Liver (tissue), 9 donors: ENCODE results near the gene FGF11. TPM values are rescaled to one million over a fixed set of nuclear protein-coding genes. Genes with fewer than 3 reads are reported as not detected.

Experiments
- DNase-seq: peaks from one replicate; pipeline ENCODE4 v3.0.0-alpha.2; 2017; ENCODE audit warnings: low spot score
- H3K27ac ChIP-seq, 2 donors: one replicate each; pipeline ENCODE4 v1.7.0; 2013; ENCODE audit warnings: inconsistent platforms in 2 of 2, low read length in 2 of 2, control low read depth in 1 of 2, low read depth in 1 of 2, mild to moderate bottlenecking in 1 of 2
- H3K27me3 ChIP-seq, 4 donors: one replicate each; pipeline versions ENCODE4 v1.6.1 to v1.7.0; 2013; ENCODE audit warnings: low read length in 3 of 4, inconsistent platforms in 1 of 4, mild to moderate bottlenecking in 1 of 4, moderate library complexity in 1 of 4; ENCODE audit not compliant: control insufficient read depth in 4 of 4, insufficient read depth in 4 of 4
- H3K36me3 ChIP-seq, 4 donors: one replicate each; pipeline versions ENCODE4 v1.6.1 to v1.7.0; 2013; ENCODE audit warnings: low read length in 3 of 4, mild to moderate bottlenecking in 3 of 4, low read depth in 1 of 4, moderate library complexity in 1 of 4; ENCODE audit not compliant: control insufficient read depth in 4 of 4, insufficient read depth in 3 of 4
- H3K4me1 ChIP-seq, 4 donors: one replicate each; pipeline versions ENCODE4 v1.6.1 to v1.7.0; 2013; ENCODE audit warnings: low read length in 3 of 4, mild to moderate bottlenecking in 3 of 4, moderate library complexity in 1 of 4; ENCODE audit not compliant: control insufficient read depth in 4 of 4, insufficient read depth in 4 of 4
- H3K4me3 ChIP-seq, 3 donors: one replicate each; pipeline versions ENCODE4 v1.6.1 to v1.7.0; 2013; ENCODE audit warnings: low read length in 3 of 3, control low read depth in 1 of 3, low read depth in 1 of 3, mild to moderate bottlenecking in 1 of 3
- H3K9ac ChIP-seq, 2 donors: one replicate each; pipeline ENCODE4 v1.7.0; 2013; ENCODE audit warnings: low read length in 2 of 2, mild to moderate bottlenecking in 2 of 2, moderate library complexity in 2 of 2, control low read depth in 1 of 2, low read depth in 1 of 2
- H3K9me3 ChIP-seq, 4 donors: one replicate each; pipeline versions ENCODE4 v1.6.1 to v1.7.0; 2013; ENCODE audit warnings: low read length in 3 of 4; ENCODE audit not compliant: control insufficient read depth in 4 of 4
- EGR1 ChIP-seq, 2 donors: IDR thresholded peaks; 2 replicates each; pipeline ENCODE4 v1.6.1; 2016 to 2018; ENCODE audit warnings: antibody characterized with exemption in 2 of 2, low read depth in 2 of 2
- FOXA1 ChIP-seq: IDR thresholded peaks from 2 replicates; pipeline ENCODE4 v1.6.1; 2016; ENCODE audit warnings: antibody characterized with exemption
- FOXA2 ChIP-seq: IDR thresholded peaks from 2 replicates; pipeline ENCODE4 v1.6.1; 2016; ENCODE audit warnings: antibody characterized with exemption
- GABPA ChIP-seq, 2 donors: IDR thresholded peaks in 1 of 2; conservative IDR thresholded peaks in 1 of 2; 2 replicates each; pipeline ENCODE4 v1.6.1; 2016; ENCODE audit warnings: antibody characterized with exemption in 2 of 2, mild to moderate bottlenecking in 1 of 2, moderate library complexity in 1 of 2
- HNF4A ChIP-seq, 2 donors: conservative IDR thresholded peaks; 2 replicates each; pipeline ENCODE4 v1.6.1; 2016; ENCODE audit warnings: antibody characterized with exemption in 2 of 2, mild to moderate bottlenecking in 2 of 2
- HNF4G ChIP-seq: IDR thresholded peaks from 2 replicates; pipeline ENCODE4 v1.6.1; 2016; ENCODE audit warnings: antibody characterized with exemption
- JUND ChIP-seq, 2 donors: IDR thresholded peaks; 2 replicates each; pipeline ENCODE4 v1.6.1; 2016; ENCODE audit warnings: antibody characterized with exemption in 2 of 2
- NR2F2 ChIP-seq: IDR thresholded peaks from 2 replicates; pipeline ENCODE4 v1.6.1; 2016; ENCODE audit warnings: antibody characterized with exemption
- RAD21 ChIP-seq, 2 donors: IDR thresholded peaks; 2 replicates each; pipeline ENCODE4 v1.6.1; 2016; ENCODE audit warnings: antibody characterized with exemption in 2 of 2, mild to moderate bottlenecking in 2 of 2
- RXRA ChIP-seq, 2 donors: IDR thresholded peaks; 2 replicates each; pipeline ENCODE4 v1.6.1; 2017 to 2018; ENCODE audit warnings: antibody characterized with exemption in 2 of 2, mild to moderate bottlenecking in 1 of 2
- SP1 ChIP-seq: IDR thresholded peaks from 2 replicates; pipeline ENCODE4 v1.6.1; 2018; ENCODE audit warnings: antibody characterized with exemption, mild to moderate bottlenecking
- TAF1 ChIP-seq: conservative IDR thresholded peaks from 2 replicates; pipeline ENCODE4 v1.6.1; 2016; ENCODE audit warnings: antibody characterized with exemption, mild to moderate bottlenecking
- YY1 ChIP-seq: IDR thresholded peaks from 2 replicates; pipeline ENCODE4 v1.6.1; 2016; ENCODE audit warnings: antibody characterized with exemption, mild to moderate bottlenecking
- WGBS: extraction: QIAGEN DNeasy Blood & Tissue Kit; methylation state at CpG from one replicate; pipeline ENCODE4 v1.1.7; 2013; 5-methylcytosine and 5-hydroxymethylcytosine counted together
- polyA plus RNA-seq, 2 donors: library from polyadenylated mRNA; stranded (reverse) in 1 of 2; unstranded in 1 of 2; fragments of 200-250 nt in 1 of 2; fragments of >200 nt in 1 of 2; fragmentation: Nextera tagmentation in 1 of 2; extraction: Ambion mirVana in 1 of 2; gene quantifications; one replicate each; pipeline versions ENCODE4 v1.2.1 to v1.2.3, GENCODE V29; 2013 to 2015
- total RNA-seq, 2 donors: library from RNA; depleted of rRNA; stranded (reverse); fragments of >200 nt; gene quantifications; one replicate each; pipeline ENCODE4 v1.2.3, GENCODE V29; 2014
- TF ChIP-seq, protein P1 (sequence below): fragments of 150-350 bp; IDR thresholded peaks from 2 replicates; pipeline ENCODE4 v1.5.1; 2017; ENCODE audit warnings: improper control_type of control experiment, low read depth, low read length; ENCODE audit not compliant: missing input control
- TF ChIP-seq, protein P2 (sequence below): IDR thresholded peaks from 2 replicates; pipeline ENCODE4 v1.6.1; 2016; ENCODE audit warnings: antibody characterized with exemption
- TF ChIP-seq, protein P3 (sequence below): IDR thresholded peaks from 2 replicates; pipeline ENCODE4 v1.6.1; 2016; ENCODE audit warnings: antibody characterized with exemption
- TF ChIP-seq, protein P4 (sequence below): IDR thresholded peaks from 2 replicates; pipeline ENCODE4 v1.6.1; 2016; ENCODE audit warnings: antibody characterized with exemption
- TF ChIP-seq, protein P5 (sequence below): IDR thresholded peaks from 2 replicates; pipeline ENCODE4 v1.6.1; 2016; ENCODE audit warnings: antibody characterized with exemption, mild to moderate bottlenecking
- donor health status: healthy.
- donor health status: healthy.
- donor health status: healthy.
- donor health status: healthy.
- donor health status: healthy.

FGF11 gene
- total and polyA plus RNA-seq, 4 donors: 0.17 to 0.25 (median 0.20) TPM

DNA sequence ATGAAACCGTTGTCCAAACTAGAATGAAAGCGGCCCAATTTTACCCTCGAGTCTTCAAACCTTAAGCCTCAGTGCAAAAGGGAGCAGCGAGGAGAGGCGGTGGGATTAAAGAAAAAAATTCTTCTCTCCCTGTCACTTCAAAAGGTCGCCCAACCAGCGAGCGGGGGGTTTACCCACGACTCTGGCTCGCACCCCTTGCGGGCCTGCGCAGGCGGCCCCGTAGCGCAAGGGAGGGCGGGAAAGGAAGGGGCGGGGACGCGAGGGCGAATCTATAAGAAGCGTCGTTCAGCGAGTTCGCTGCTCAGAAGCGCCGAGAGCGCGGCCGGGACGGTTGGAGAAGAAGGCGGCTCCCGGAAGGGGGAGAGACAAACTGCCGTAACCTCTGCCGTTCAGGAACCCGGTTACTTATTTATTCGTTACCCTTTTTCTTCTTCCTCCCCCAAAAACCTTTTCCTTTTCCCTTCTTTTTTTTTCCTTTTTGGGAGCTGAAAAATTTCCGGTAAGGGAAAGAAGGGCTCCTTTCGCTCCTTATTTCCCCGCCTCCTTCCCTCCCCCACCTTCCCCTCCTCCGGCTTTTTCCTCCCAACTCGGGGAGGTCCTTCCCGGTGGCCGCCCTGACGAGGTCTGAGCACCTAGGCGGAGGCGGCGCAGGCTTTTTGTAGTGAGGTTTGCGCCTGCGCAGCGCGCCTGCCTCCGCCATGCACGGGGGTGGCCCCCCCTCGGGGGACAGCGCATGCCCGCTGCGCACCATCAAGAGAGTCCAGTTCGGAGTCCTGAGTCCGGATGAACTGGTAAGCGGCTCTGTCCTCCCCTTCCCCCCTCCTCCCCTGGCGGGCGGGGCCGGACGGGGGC lies 45.0 kb downstream of the FGF11 start, which contains the start of gene POLR2A:
TSS of gene POLR2A (plus strand) at position 300 of the 852 bp plus-strand sequence.
- TF ChIP-seq TAF1 (peak; percentile 100), GABPA (IDR thresholded peaks at IDR 0.05 in 1 of 2, conservative IDR thresholded peaks at IDR 0.05 in 1 of 2) (peak in 1 of 2 donors; percentile 54), YY1 (peak; percentile 97), EGR1 (IDR thresholded peaks at IDR 0.05; ENCODE audit: low read depth in 2 of 2) (peak; percentile 20 to 81), FOXA1 (peak; percentile 90), JUND (IDR thresholded peaks at IDR 0.05) (peak; percentile 49 to 78), HNF4A (conservative IDR thresholded peaks at IDR 0.05) (peak; percentile 97 to 98), NR2F2 (peak; percentile 47), HNF4G (peak; percentile 93), FOXA2 (peak; percentile 52), SP1 (peak; percentile 90), RAD21 (IDR thresholded peaks at IDR 0.05) (no peak), RXRA (IDR thresholded peaks at IDR 0.05) (peak; percentile 57 to 64)
- TF ChIP-seq, protein P1, sequence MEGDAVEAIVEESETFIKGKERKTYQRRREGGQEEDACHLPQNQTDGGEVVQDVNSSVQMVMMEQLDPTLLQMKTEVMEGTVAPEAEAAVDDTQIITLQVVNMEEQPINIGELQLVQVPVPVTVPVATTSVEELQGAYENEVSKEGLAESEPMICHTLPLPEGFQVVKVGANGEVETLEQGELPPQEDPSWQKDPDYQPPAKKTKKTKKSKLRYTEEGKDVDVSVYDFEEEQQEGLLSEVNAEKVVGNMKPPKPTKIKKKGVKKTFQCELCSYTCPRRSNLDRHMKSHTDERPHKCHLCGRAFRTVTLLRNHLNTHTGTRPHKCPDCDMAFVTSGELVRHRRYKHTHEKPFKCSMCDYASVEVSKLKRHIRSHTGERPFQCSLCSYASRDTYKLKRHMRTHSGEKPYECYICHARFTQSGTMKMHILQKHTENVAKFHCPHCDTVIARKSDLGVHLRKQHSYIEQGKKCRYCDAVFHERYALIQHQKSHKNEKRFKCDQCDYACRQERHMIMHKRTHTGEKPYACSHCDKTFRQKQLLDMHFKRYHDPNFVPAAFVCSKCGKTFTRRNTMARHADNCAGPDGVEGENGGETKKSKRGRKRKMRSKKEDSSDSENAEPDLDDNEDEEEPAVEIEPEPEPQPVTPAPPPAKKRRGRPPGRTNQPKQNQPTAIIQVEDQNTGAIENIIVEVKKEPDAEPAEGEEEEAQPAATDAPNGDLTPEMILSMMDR: no peak
- TF ChIP-seq, protein P2, sequence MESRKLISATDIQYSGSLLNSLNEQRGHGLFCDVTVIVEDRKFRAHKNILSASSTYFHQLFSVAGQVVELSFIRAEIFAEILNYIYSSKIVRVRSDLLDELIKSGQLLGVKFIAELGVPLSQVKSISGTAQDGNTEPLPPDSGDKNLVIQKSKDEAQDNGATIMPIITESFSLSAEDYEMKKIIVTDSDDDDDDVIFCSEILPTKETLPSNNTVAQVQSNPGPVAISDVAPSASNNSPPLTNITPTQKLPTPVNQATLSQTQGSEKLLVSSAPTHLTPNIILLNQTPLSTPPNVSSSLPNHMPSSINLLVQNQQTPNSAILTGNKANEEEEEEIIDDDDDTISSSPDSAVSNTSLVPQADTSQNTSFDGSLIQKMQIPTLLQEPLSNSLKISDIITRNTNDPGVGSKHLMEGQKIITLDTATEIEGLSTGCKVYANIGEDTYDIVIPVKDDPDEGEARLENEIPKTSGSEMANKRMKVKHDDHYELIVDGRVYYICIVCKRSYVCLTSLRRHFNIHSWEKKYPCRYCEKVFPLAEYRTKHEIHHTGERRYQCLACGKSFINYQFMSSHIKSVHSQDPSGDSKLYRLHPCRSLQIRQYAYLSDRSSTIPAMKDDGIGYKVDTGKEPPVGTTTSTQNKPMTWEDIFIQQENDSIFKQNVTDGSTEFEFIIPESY: peak; percentile 84
- TF ChIP-seq, protein P3, sequence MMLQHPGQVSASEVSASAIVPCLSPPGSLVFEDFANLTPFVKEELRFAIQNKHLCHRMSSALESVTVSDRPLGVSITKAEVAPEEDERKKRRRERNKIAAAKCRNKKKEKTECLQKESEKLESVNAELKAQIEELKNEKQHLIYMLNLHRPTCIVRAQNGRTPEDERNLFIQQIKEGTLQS: peak; percentile 61
- TF ChIP-seq, protein P4, sequence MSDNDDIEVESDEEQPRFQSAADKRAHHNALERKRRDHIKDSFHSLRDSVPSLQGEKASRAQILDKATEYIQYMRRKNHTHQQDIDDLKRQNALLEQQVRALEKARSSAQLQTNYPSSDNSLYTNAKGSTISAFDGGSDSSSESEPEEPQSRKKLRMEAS: peak; percentile 87
- TF ChIP-seq, protein P5, sequence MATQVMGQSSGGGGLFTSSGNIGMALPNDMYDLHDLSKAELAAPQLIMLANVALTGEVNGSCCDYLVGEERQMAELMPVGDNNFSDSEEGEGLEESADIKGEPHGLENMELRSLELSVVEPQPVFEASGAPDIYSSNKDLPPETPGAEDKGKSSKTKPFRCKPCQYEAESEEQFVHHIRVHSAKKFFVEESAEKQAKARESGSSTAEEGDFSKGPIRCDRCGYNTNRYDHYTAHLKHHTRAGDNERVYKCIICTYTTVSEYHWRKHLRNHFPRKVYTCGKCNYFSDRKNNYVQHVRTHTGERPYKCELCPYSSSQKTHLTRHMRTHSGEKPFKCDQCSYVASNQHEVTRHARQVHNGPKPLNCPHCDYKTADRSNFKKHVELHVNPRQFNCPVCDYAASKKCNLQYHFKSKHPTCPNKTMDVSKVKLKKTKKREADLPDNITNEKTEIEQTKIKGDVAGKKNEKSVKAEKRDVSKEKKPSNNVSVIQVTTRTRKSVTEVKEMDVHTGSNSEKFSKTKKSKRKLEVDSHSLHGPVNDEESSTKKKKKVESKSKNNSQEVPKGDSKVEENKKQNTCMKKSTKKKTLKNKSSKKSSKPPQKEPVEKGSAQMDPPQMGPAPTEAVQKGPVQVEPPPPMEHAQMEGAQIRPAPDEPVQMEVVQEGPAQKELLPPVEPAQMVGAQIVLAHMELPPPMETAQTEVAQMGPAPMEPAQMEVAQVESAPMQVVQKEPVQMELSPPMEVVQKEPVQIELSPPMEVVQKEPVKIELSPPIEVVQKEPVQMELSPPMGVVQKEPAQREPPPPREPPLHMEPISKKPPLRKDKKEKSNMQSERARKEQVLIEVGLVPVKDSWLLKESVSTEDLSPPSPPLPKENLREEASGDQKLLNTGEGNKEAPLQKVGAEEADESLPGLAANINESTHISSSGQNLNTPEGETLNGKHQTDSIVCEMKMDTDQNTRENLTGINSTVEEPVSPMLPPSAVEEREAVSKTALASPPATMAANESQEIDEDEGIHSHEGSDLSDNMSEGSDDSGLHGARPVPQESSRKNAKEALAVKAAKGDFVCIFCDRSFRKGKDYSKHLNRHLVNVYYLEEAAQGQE: peak; percentile 95
- H3K4me1 ChIP-seq: peaks cover 11 to 43% (median 33%) of the 10 kb centered on the region in 4 donors
- under 1% methylated on average over 64 of the region's 64 CpGs for WGBS

More for the DNA sequence above, 45.0 kb downstream of the FGF11 start, which contains the start of gene POLR2A:
- Histone ChIP-seq H3K36me3 (peaks cover 0 to 1% (median 0%) of the 10 kb centered on the region in 4 donors), H3K27me3 (no peaks in the 10 kb centered on the region), H3K4me3 (peak within 1 kb of the TSS; percentile 76 to 85 (median 80)), H3K27ac (peak within 1 kb of the TSS; percentile 98 to 99), H3K9me3 (no peaks in the 10 kb centered on the region), H3K9ac (peak within 1 kb of the TSS; percentile 83 to 96)
- peak; percentile 98 for DNase-seq
